Mesenchymal stem cell (in vitro differentiated cells and primary cell): ENCODE data around the gene ZFYVE16.
"Not testable (repeated sequence)": the region's sequence is repeated elsewhere in the genome, so short reads cannot be mapped to it uniquely, and the experiment has no call there.

Source experiments
- DNase-seq: peaks from one replicate; pipeline ENCODE4 v3.0.0-alpha.2; 2013
- H2AFZ ChIP-seq: one replicate; pipeline ENCODE4 v1.6.1; 2013; ENCODE audit warnings: low read depth, mild to moderate bottlenecking, control low read depth, inconsistent platforms, low read length, moderate library complexity
- H2AK5ac ChIP-seq: 2 replicates; pipeline ENCODE4 v1.6.1; 2013; ENCODE audit warnings: low read length, moderate library complexity, mild to moderate bottlenecking, inconsistent platforms; ENCODE audit not compliant: severe bottlenecking
- H2BK120ac ChIP-seq: one replicate; pipeline ENCODE4 v1.6.1; 2013; ENCODE audit warnings: low read depth, mild to moderate bottlenecking, inconsistent platforms, low read length, moderate library complexity
- H2BK12ac ChIP-seq, 2 experiments: one replicate each; pipeline ENCODE4 v1.6.1; 2013; ENCODE audit warnings: inconsistent platforms in 2 of 2, low read length in 2 of 2, mild to moderate bottlenecking in 2 of 2, moderate library complexity in 2 of 2, control low read depth in 1 of 2
- H2BK15ac ChIP-seq: one replicate; pipeline ENCODE4 v1.6.1; 2013; ENCODE audit warnings: mild to moderate bottlenecking, low read depth, inconsistent platforms; ENCODE audit not compliant: poor library complexity, severe bottlenecking
- H2BK5ac ChIP-seq: 2 replicates; pipeline ENCODE4 v1.6.1; 2013; ENCODE audit warnings: low read depth, mild to moderate bottlenecking, low read length, control low read depth, inconsistent platforms; ENCODE audit not compliant: poor library complexity, severe bottlenecking
- H3K14ac ChIP-seq, 2 experiments: one replicate each; pipeline ENCODE4 v1.6.1; 2013; ENCODE audit warnings: inconsistent platforms in 2 of 2, low read length in 2 of 2, control low read depth in 1 of 2, mild to moderate bottlenecking in 1 of 2, moderate library complexity in 1 of 2
- H3K18ac ChIP-seq, 2 experiments: one replicate each; pipeline ENCODE4 v1.6.1; 2013; ENCODE audit warnings: inconsistent platforms in 2 of 2, low read length in 2 of 2, control low read depth in 1 of 2, low read depth in 1 of 2, mild to moderate bottlenecking in 1 of 2
- H3K23ac ChIP-seq, 2 experiments: one replicate each; pipeline ENCODE4 v1.6.1; 2013; ENCODE audit warnings: inconsistent platforms in 2 of 2, low read length in 2 of 2, mild to moderate bottlenecking in 2 of 2, moderate library complexity in 2 of 2, control low read depth in 1 of 2
- H3K27ac ChIP-seq: 2 replicates; pipeline ENCODE4 v1.5.1; 2013; ENCODE audit warnings: mild to moderate bottlenecking, moderate library complexity, low read length, control low read depth, inconsistent platforms; ENCODE audit not compliant: poor library complexity, severe bottlenecking
- H3K27me3 ChIP-seq, 2 experiments: 2 replicates each; pipeline versions ENCODE4 v1.6.1 to v1.7.0; 2013; ENCODE audit warnings: low read length in 2 of 2, mild to moderate bottlenecking in 2 of 2, moderate library complexity in 2 of 2, control low read depth in 1 of 2, inconsistent platforms in 1 of 2; ENCODE audit not compliant: control insufficient read depth in 1 of 2, insufficient read depth in 1 of 2
- H3K36me3 ChIP-seq, 2 experiments: 2 replicates each; pipeline versions ENCODE4 v1.6.1 to v1.7.0; 2013; ENCODE audit warnings: low read length in 2 of 2, control low read depth in 1 of 2, inconsistent platforms in 1 of 2, low read depth in 1 of 2, mild to moderate bottlenecking in 1 of 2; ENCODE audit not compliant: insufficient read depth in 2 of 2, control insufficient read depth in 1 of 2
- H3K4ac ChIP-seq, 2 experiments: one replicate each; pipeline ENCODE4 v1.6.1; 2013; ENCODE audit warnings: inconsistent platforms in 2 of 2, low read length in 2 of 2, mild to moderate bottlenecking in 2 of 2, moderate library complexity in 2 of 2, control low read depth in 1 of 2, low read depth in 1 of 2
- H3K4me1 ChIP-seq: 2 replicates; pipeline ENCODE4 v1.6.1; 2013; ENCODE audit warnings: low read depth, low read length, control low read depth; ENCODE audit not compliant: control insufficient read depth, insufficient read depth
- H3K4me2 ChIP-seq: 2 replicates; pipeline ENCODE4 v1.6.1; 2013; ENCODE audit warnings: low read length, mild to moderate bottlenecking, inconsistent platforms; ENCODE audit not compliant: poor library complexity, severe bottlenecking
- H3K4me3 ChIP-seq, 2 experiments: 2 replicates each; pipeline versions ENCODE4 v1.5.1 to v1.7.0; 2013; ENCODE audit warnings: low read length in 2 of 2, mild to moderate bottlenecking in 2 of 2, control low read depth in 1 of 2, low read depth in 1 of 2; ENCODE audit not compliant: insufficient read depth in 1 of 2
- H3K79me1 ChIP-seq: replicated peaks from 2 replicates; pipeline ENCODE4 v1.6.1; 2013; ENCODE audit warnings: mild to moderate bottlenecking, control low read depth, low read length, inconsistent platforms; ENCODE audit not compliant: poor library complexity, severe bottlenecking
- H3K9ac ChIP-seq: 2 replicates; pipeline ENCODE4 v1.7.0; 2013; ENCODE audit warnings: mild to moderate bottlenecking, low read length, moderate library complexity
- H3K9me3 ChIP-seq: 2 replicates; pipeline ENCODE4 v1.7.0; 2013; ENCODE audit warnings: mild to moderate bottlenecking, low read length; ENCODE audit not compliant: control insufficient read depth
- H4K8ac ChIP-seq: one replicate; pipeline ENCODE4 v1.6.1; 2013; ENCODE audit warnings: inconsistent platforms, mild to moderate bottlenecking, low read length, moderate library complexity
- H4K91ac ChIP-seq: one replicate; pipeline ENCODE4 v1.6.1; 2013; ENCODE audit warnings: mild to moderate bottlenecking, low read length, inconsistent platforms
- WGBS: methylation state at CpG from one replicate; pipeline ENCODE4 v1.1.7; 2013; ENCODE audit warnings: mixed read lengths; 5-methylcytosine and 5-hydroxymethylcytosine counted together

Gene ZFYVE16

DNA sequence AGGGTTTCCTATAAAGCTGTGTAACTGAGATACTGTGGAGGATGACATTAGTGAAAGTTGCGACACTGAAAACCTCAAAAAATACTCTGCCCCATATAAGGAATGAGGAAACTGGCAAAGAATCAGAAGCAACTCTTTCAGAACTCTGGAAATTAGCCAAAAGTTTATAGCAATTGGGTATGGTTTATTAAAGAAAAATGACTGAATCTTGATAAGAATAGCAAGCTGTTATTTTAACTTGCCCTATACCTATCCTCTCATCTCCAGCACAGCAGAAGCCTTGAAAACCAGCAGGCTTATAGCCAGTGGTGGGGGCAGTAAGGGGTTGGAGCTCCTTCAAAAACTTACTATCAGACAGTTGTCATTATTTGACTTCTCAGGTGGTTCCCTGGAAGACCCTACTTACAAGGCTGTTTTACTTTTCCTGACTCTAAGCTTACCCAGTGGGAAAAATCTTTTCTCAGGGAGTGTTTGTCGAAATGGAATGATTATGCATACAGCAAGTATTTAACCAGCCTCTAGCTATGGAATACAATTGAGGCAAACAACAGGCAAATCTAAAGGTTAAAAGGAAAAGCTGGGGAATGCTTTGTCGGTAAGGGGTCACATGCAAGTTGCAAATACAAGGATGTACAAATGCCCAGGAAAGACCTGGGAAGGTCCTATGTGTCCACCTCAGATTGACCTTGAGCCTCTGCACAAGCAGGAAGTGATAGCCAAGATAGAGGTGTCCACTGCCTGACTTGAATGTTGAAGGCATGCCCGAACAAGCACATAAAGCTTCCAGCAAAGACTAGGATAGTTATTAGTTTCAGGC lies 59.0 kb downstream of the ZFYVE16 start:
- H3K79me1 ChIP-seq = peaks cover 4% of the 10 kb centered on the region
- H3K9me3 ChIP-seq = peaks cover 15% of the 10 kb centered on the region
- no peak overlapping the region for H3K4me2 ChIP-seq
- H3K27me3 ChIP-seq = no peaks in the 10 kb centered on the region
- no peak overlapping the region for H3K9ac ChIP-seq
- WGBS = 90% methylated on average over 2 of the region's 4 CpGs
- no peak overlapping the region for H3K18ac ChIP-seq
- H3K14ac ChIP-seq = no peak overlapping the region
- H3K4me1 ChIP-seq = no peaks in the 10 kb centered on the region
- no peak overlapping the region for H3K23ac ChIP-seq
- H2BK15ac ChIP-seq = no peak overlapping the region
- H3K27ac ChIP-seq = peak overlapping the region; percentile 3
- H3K36me3 ChIP-seq = peaks cover 23 to 75% of the 10 kb centered on the region in 2 experiments
- no peak overlapping the region for H3K4ac ChIP-seq
- no peak overlapping the region for H2BK120ac ChIP-seq
- H4K91ac ChIP-seq = no peak overlapping the region
- H2BK5ac ChIP-seq = no peak overlapping the region
- H4K8ac ChIP-seq = no peak overlapping the region
- no peak overlapping the region for H2AFZ ChIP-seq
- peak; percentile 47 for DNase-seq
- H2BK12ac ChIP-seq = no peak overlapping the region
- H2AK5ac ChIP-seq = no peak overlapping the region
- H3K4me3 ChIP-seq = no peak overlapping the region

GRCh38 chr5:80468131-80468530 lies 60.3 kb downstream of the ZFYVE16 start:
- Histone ChIP-seq H2BK15ac (no peak overlapping the region), H3K9me3 (peaks cover 13% of the 10 kb centered on the region), H3K9ac (no peak overlapping the region), H3K4me1 (no peaks in the 10 kb centered on the region), H3K36me3 (peaks cover 13 to 66% of the 10 kb centered on the region in 2 experiments), H2BK5ac (no peak overlapping the region), H2AK5ac (no peak overlapping the region), H3K4me2 (no peak overlapping the region), H3K4ac (no peak overlapping the region), H2AFZ (no peak overlapping the region), H3K27me3 (no peaks in the 10 kb centered on the region), H2BK120ac (no peak overlapping the region), H3K4me3 (no peak overlapping the region), H3K18ac (no peak overlapping the region), H3K14ac (no peak overlapping the region), H4K91ac (no peak overlapping the region), H3K23ac (no peak overlapping the region), H2BK12ac (no peak overlapping the region), H3K27ac (no peak overlapping the region), H4K8ac (no peak overlapping the region), H3K79me1 (peaks cover 7% of the 10 kb centered on the region)
- WGBS = no CpG with 5 or more reads among the region's 1 CpG
- DNase-seq = no peak

- H3K27ac ChIP-seq, H3K4me3 ChIP-seq, H3K23ac ChIP-seq, DNase-seq, H3K4ac ChIP-seq, H3K9ac ChIP-seq, H3K27me3 ChIP-seq, H3K4me1 ChIP-seq, H2BK15ac ChIP-seq, H3K18ac ChIP-seq, H4K8ac ChIP-seq, H2BK120ac ChIP-seq, H2AK5ac ChIP-seq, H3K4me2 ChIP-seq, H3K79me1 ChIP-seq, H2BK5ac ChIP-seq, H2BK12ac ChIP-seq, H3K14ac ChIP-seq, H4K91ac ChIP-seq, H2AFZ ChIP-seq: not testable (repeated sequence)
- H3K9me3 ChIP-seq = peaks cover 11% of the 10 kb centered on the region
- peaks cover 11 to 71% of the 10 kb centered on the region in 2 experiments for H3K36me3 ChIP-seq
- no CpG with 5 or more reads among the region's 2 CpGs for WGBS
These were observed 62.8 kb downstream of the ZFYVE16 start for GRCh38 chr5:80470631-80471030.

DNA sequence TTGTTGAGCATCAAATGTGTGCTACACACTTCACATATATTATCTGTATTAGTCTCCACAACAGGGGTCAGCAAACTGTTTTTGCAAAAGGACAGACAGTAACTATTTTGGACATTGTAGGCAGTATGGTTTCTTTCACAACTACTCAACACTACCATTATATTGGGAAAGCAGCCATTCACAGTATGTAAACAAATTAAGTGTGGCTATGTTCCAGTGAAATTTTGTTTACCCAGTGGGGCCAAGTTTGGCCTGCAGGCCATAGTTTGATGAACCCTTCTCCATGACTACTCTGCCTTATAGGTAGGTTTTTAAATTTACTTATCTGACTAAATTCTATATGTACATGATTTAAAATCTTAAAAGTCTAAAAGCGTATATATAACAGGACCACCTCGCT lies 67.1 kb downstream of the ZFYVE16 start:
- DNase-seq = peak; percentile 39
- Histone ChIP-seq H2BK15ac (no peak overlapping the region), H2AFZ (no peak overlapping the region), H3K79me1 (peaks cover 7% of the 10 kb centered on the region), H4K8ac (no peak overlapping the region), H3K9me3 (peaks cover 5% of the 10 kb centered on the region), H2BK120ac (no peak overlapping the region), H3K4me2 (no peak overlapping the region), H3K27ac (no peak overlapping the region), H3K27me3 (no peaks in the 10 kb centered on the region), H4K91ac (no peak overlapping the region), H2BK5ac (no peak overlapping the region), H3K4me3 (no peak overlapping the region), H3K9ac (no peak overlapping the region), H2BK12ac (no peak overlapping the region), H3K4me1 (no peaks in the 10 kb centered on the region), H3K36me3 (peaks cover 6 to 71% of the 10 kb centered on the region in 2 experiments), H3K4ac (no peak overlapping the region), H3K14ac (no peak overlapping the region), H3K18ac (no peak overlapping the region), H3K23ac (no peak overlapping the region), H2AK5ac (no peak overlapping the region)
- WGBS = 100% methylated on average over 2 of the region's 2 CpGs
